Endothelial cell of umbilical vein (primary cell): ENCODE measurements around the gene CCDC9. TPM values are rescaled to one million over a fixed set of nuclear protein-coding genes. Genes with fewer than 3 reads are reported as not detected.
"Not testable (repeated sequence)": the region's sequence is repeated elsewhere in the genome, so short reads cannot be mapped to it uniquely, and the experiment has no call there.

Source experiments
- BruUV-seq: library from RNA; stranded (reverse); fragments of 400-500 nt; replicated peaks from 2 replicates; lab custom pipeline; 2021; lab: Mats Ljungman, UMichigan
- CTCF ChIA-PET: fragments of 300-600, 350-600 bp; sonication (Branson Sonifier 250); formaldehyde crosslinking; loops from one replicate; lab custom pipeline; 2021; ENCODE audit warnings: antibody characterized with exemption, inconsistent platforms; lab: Charles Lee
- POLR2A ChIA-PET: fragments of 300-600, 350-600 bp; sonication (Branson Sonifier 250); formaldehyde crosslinking; loops from one replicate; lab custom pipeline; 2021; ENCODE audit warnings: antibody characterized with exemption, inconsistent platforms; lab: Charles Lee
- DNase-seq: peaks from one replicate; pipeline ENCODE4 v3.0.0-alpha.2; 2011; ENCODE audit warnings: low read depth, low spot score
- FAIRE-seq: peaks from 2 replicates; lab custom pipeline; 2011; peaks lifted over from hg19 to GRCh38; lab: Jason Lieb, UNC
- H2AFZ ChIP-seq: 2 replicates; pipeline ENCODE4 v1.6.0; 2012; ENCODE audit warnings: low read depth, low read length, control low read depth, inconsistent platforms
- H3K27ac ChIP-seq: 2 replicates; pipeline ENCODE4 v1.5.1; 2011; ENCODE audit warnings: low read depth, mild to moderate bottlenecking, control low read depth, low read length, moderate library complexity; ENCODE audit not compliant: insufficient read depth
- H3K27me3 ChIP-seq, 2 experiments: 2 replicates each; pipeline versions ENCODE4 v1.6.0 to v1.6.1; 2011; ENCODE audit warnings: low read length in 2 of 2, mixed read lengths in 1 of 2; ENCODE audit not compliant: control insufficient read depth in 2 of 2, insufficient read depth in 2 of 2
- H3K36me3 ChIP-seq, 2 experiments: 2 replicates in 1 of 2; 3 replicates in 1 of 2; pipeline ENCODE4 v1.5.1; 2011; ENCODE audit warnings: low read length in 2 of 2, mild to moderate bottlenecking in 1 of 2, moderate library complexity in 1 of 2; ENCODE audit not compliant: control insufficient read depth in 2 of 2, insufficient read depth in 2 of 2; ENCODE audit errors: extremely low read depth in 1 of 2
- H3K4me1 ChIP-seq: 3 replicates; pipeline ENCODE4 v1.5.1; 2011; ENCODE audit warnings: mild to moderate bottlenecking, low read length; ENCODE audit not compliant: control insufficient read depth, insufficient read depth; ENCODE audit errors: extremely low read depth
- H3K4me2 ChIP-seq: 2 replicates; pipeline ENCODE4 v1.6.1; 2011; ENCODE audit warnings: low read length, control low read depth, mixed read lengths; ENCODE audit not compliant: insufficient read depth
- H3K4me3 ChIP-seq, 3 experiments: fragments of 200-600 bp in 1 of 3; sonication (generic), shearing (Covaris generic) in 1 of 3; replicated peaks in 1 of 3; 2 replicates each; pipeline ENCODE4 v1.5.1; 2011 to 2016; ENCODE audit warnings: control low read depth in 3 of 3, low read length in 3 of 3, mild to moderate bottlenecking in 2 of 3, inconsistent platforms in 1 of 3, low read depth in 1 of 3, moderate library complexity in 1 of 3; ENCODE audit not compliant: insufficient read depth in 1 of 3
- H3K79me2 ChIP-seq: 2 replicates; pipeline ENCODE4 v1.6.0; 2012; ENCODE audit warnings: low read length, inconsistent platforms; ENCODE audit not compliant: control insufficient read depth, insufficient read depth
- H3K9ac ChIP-seq: replicated peaks from 2 replicates; pipeline ENCODE3; 2011; ENCODE audit warnings: low read length, control low read depth; ENCODE audit not compliant: insufficient read depth; ENCODE audit errors: extremely low read depth
- H3K9me1 ChIP-seq: replicated peaks from 3 replicates; pipeline ENCODE4 v1.6.0; 2011; ENCODE audit warnings: mild to moderate bottlenecking, low read length; ENCODE audit not compliant: control insufficient read depth, insufficient read depth; ENCODE audit errors: extremely low read depth
- H3K9me3 ChIP-seq: replicated peaks from 2 replicates; pipeline ENCODE4 v1.5.1; 2012; ENCODE audit warnings: low read length, inconsistent platforms; ENCODE audit not compliant: control insufficient read depth, insufficient read depth
- H4K20me1 ChIP-seq: replicated peaks from 2 replicates; pipeline ENCODE3; 2011; ENCODE audit warnings: mild to moderate bottlenecking, low read length; ENCODE audit not compliant: control insufficient read depth, insufficient read depth; ENCODE audit errors: extremely low read depth
- MYC ChIP-seq: IDR thresholded peaks from one replicate; pipeline ENCODE4 v1.6.1; 2011; ENCODE audit warnings: mild to moderate bottlenecking, low read depth, low read length
- dilution Hi-C: fragments of 300-500 bp; cut with MboI; formaldehyde crosslinking; loops from one replicate; pipeline ENCODE4 v1.15.0; 2019; ENCODE audit warnings: low sequenced_read_pairs; ENCODE audit not compliant: extremely low pct_ligation_motif_present
- intact Hi-C: fragments of 100-400 bp; cut with micrococcal nuclease; formaldehyde crosslinking; loops from one replicate; pipeline ENCODE4 v1.10.0; 2022
- polyA plus RNA-seq, 4 experiments: library from polyadenylated mRNA; depleted of rRNA in 3 of 4; stranded (reverse) in 3 of 4; unstranded in 1 of 4; fragments of >200 nt; gene quantifications; 2 replicates each; pipeline versions ENCODE4 v1.2.1 to v1.2.3, GENCODE V29; 2011 to 2012; ENCODE audit warnings: missing spikeins in 1 of 4
- total RNA-seq: library from RNA; stranded (reverse); gene quantifications from 2 replicates; pipeline ENCODE4 v1.2.3, GENCODE V29; 2021
- TF ChIP-seq, protein P1 (sequence below), 2 donors: IDR thresholded peaks; 1 replicate in 1 of 2; 2 replicates in 1 of 2; pipeline ENCODE4 v1.5.1; 2011; ENCODE audit warnings: low read length in 2 of 2, mild to moderate bottlenecking in 2 of 2, moderate library complexity in 2 of 2, control low read depth in 1 of 2, inconsistent platforms in 1 of 2, low read depth in 1 of 2; ENCODE audit not compliant: insufficient read depth in 1 of 2; ENCODE audit errors: extremely low read depth in 1 of 2

CCDC9 gene
- total and polyA plus RNA-seq, 2 donors (not counting 3 experiments of a cell fraction or from before 2014, with no cell fraction given): 6.0 to 26.9 TPM

DNA sequence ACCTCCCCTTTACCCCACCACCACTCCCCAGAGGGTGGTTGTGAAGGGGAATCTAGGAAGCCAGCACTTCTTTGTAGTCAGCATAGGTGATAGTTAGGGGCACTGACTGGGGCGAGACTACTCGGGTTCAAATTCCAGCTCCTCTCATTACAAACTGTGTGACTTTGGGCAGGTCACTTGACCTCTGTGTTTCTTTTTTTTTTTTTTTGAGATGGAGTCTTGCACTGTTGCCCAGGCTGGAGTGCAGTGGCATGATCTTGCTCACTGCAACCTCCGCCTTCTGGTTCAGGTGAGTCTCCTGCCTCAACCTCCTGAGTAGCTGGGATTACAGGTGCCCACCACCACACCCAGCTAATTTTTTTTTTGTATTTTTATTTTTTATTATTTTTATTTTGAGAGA, 20.2 kb downstream of the CCDC9 start:
- H3K27ac ChIP-seq, BruUV-seq, H3K9ac ChIP-seq, H3K36me3 ChIP-seq, H3K9me3 ChIP-seq, H3K4me3 ChIP-seq, H2AFZ ChIP-seq, H4K20me1 ChIP-seq, DNase-seq, H3K79me2 ChIP-seq, POLR2A ChIA-PET, H3K27me3 ChIP-seq, intact Hi-C loops, FAIRE-seq, dilution Hi-C loops, H3K4me2 ChIP-seq, H3K9me1 ChIP-seq: not testable (repeated sequence)
- CTCF ChIA-PET: interaction anchor here (1.3 to 3.8 kb wide), 2 partner anchors 9 to 115 kb away, joined by 4 to 12 read pairs; no protein-coding TSS in a partner anchor
- peaks cover 13% of the 10 kb centered on the region for H3K4me1 ChIP-seq

DNA sequence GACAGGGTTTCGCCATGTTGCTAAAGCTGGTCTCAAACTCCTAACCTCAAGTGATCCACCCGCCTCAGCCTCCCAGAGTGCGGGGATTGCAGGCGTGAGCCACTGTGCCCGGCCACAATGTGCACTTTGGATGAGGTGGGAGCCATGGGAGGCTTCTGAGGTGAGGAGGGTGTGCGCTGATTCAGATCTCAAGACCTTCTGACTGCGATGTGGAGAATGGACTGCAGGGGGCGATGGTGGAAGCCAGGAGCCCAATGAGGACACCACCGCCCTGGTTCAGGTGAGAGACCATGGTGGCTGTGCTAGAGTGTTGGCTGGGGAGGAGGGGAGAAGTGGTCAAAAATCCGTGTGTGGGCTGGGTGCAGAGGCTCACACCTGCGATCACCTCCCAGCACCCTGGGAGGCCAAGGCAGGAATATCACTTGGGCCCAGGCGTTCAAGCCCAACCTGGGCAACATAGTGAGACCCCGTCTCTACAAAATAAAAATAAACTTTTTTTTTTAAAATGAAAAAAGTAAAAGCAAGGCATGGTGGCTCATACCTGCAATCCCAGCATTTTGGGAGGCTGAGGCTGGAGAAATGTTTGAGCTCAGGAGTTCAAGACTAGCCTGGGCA, 24.0 kb downstream of the CCDC9 start:
- H3K4me1 ChIP-seq: peaks cover 2% of the 10 kb centered on the region
- no peak for FAIRE-seq
- H3K4me2 ChIP-seq: no peak overlapping the region

More for the DNA sequence above, 24.0 kb downstream of the CCDC9 start:
- TF ChIP-seq, protein P1, sequence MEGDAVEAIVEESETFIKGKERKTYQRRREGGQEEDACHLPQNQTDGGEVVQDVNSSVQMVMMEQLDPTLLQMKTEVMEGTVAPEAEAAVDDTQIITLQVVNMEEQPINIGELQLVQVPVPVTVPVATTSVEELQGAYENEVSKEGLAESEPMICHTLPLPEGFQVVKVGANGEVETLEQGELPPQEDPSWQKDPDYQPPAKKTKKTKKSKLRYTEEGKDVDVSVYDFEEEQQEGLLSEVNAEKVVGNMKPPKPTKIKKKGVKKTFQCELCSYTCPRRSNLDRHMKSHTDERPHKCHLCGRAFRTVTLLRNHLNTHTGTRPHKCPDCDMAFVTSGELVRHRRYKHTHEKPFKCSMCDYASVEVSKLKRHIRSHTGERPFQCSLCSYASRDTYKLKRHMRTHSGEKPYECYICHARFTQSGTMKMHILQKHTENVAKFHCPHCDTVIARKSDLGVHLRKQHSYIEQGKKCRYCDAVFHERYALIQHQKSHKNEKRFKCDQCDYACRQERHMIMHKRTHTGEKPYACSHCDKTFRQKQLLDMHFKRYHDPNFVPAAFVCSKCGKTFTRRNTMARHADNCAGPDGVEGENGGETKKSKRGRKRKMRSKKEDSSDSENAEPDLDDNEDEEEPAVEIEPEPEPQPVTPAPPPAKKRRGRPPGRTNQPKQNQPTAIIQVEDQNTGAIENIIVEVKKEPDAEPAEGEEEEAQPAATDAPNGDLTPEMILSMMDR (IDR thresholded peaks at IDR 0.05; ENCODE audit: extremely low read depth in 1 of 2, insufficient read depth in 1 of 2, low read depth in 1 of 2, low read length in 2 of 2): peak; percentile 38 to 58
- TF ChIP-seq MYC: no peak
- H3K9me1 ChIP-seq: no peaks in the 10 kb centered on the region
- no peak overlapping the region for H2AFZ ChIP-seq
- no peak overlapping the region for H3K4me3 ChIP-seq
- no peaks in the 10 kb centered on the region for H3K9me3 ChIP-seq
- POLR2A ChIA-PET: no interaction called here
- no peaks in the 10 kb centered on the region for H3K79me2 ChIP-seq
- H3K27ac ChIP-seq: no peak overlapping the region
- peak; percentile 23 for DNase-seq
- dilution Hi-C loops: no loop called here
- no peaks in the 10 kb centered on the region for H3K27me3 ChIP-seq
- BruUV-seq: no TSS peak
- CTCF ChIA-PET: interaction anchor here (0.8 to 1.2 kb wide), 4 partner anchors 11 to 148 kb away, joined by 3 to 6 read pairs (median 3); partner anchors contain the start of gene DHX34
- H3K36me3 ChIP-seq: no peaks in the 10 kb centered on the region
- intact Hi-C loops: loop anchor here (5.0 kb wide), 1 partner anchor 427 kb away; no protein-coding TSS in a partner anchor
- no peaks in the 10 kb centered on the region for H4K20me1 ChIP-seq
- no peak overlapping the region for H3K9ac ChIP-seq
